ENCODE measurements around the gene IPCEF1. TPM values are rescaled to one million over a fixed set of nuclear protein-coding genes. Genes with fewer than 3 reads are reported as not detected.

IPCEF1 gene
- total RNA-seq, 1 donor, result 0.54 TPM

- TF ChIP-seq CTCF (IDR thresholded peaks at IDR 0.05; ENCODE audit: insufficient read depth, low read length), result no peak
- no peak overlapping the region for H3K4me3 ChIP-seq (ENCODE audit: low read depth, low read length)
- DNase-seq (ENCODE audit: low read depth), result no peak
Observed at GRCh38 chr6:154233383-154233782, 123.2 kb downstream of the IPCEF1 start.

- H3K4me3 ChIP-seq (ENCODE audit: low read depth, low read length), result no peak overlapping the region
- no peak for TF ChIP-seq CTCF (IDR thresholded peaks at IDR 0.05; ENCODE audit: insufficient read depth, low read length)
- DNase-seq (ENCODE audit: low read depth), result no peak
Observed at GRCh38 chr6:154232013-154232910, 124.3 kb downstream of the IPCEF1 start.

- H3K4me3 ChIP-seq (ENCODE audit: low read depth, low read length), result no peak overlapping the region
- no peak for DNase-seq (ENCODE audit: low read depth)
- no peak for TF ChIP-seq CTCF (IDR thresholded peaks at IDR 0.05; ENCODE audit: insufficient read depth, low read length)
Observed at GRCh38 chr6:154230910-154231595, 125.5 kb downstream of the IPCEF1 start.

- no peak for DNase-seq (ENCODE audit: low read depth)
- no peak overlapping the region for H3K4me3 ChIP-seq (ENCODE audit: low read depth, low read length)
- no peak for TF ChIP-seq CTCF (IDR thresholded peaks at IDR 0.05; ENCODE audit: insufficient read depth, low read length)
Observed at GRCh38 chr6:154230393-154230792, 126.2 kb downstream of the IPCEF1 start.

GRCh38 chr6:154229786-154230185 is 126.8 kb downstream of the IPCEF1 start:
- H3K4me3 ChIP-seq (ENCODE audit: low read depth, low read length), result no peak overlapping the region
- no peak for DNase-seq (ENCODE audit: low read depth)
- no peak for TF ChIP-seq CTCF (IDR thresholded peaks at IDR 0.05; ENCODE audit: insufficient read depth, low read length)

GRCh38 chr6:154228521-154228905 is 128.1 kb downstream of the IPCEF1 start:
- H3K4me3 ChIP-seq (ENCODE audit: low read depth, low read length), result no peak overlapping the region
- DNase-seq (ENCODE audit: low read depth), result no peak
- no peak for TF ChIP-seq CTCF (IDR thresholded peaks at IDR 0.05; ENCODE audit: insufficient read depth, low read length)

Data from fibroblast of the aortic adventitia (primary cell).